ENCODE results near the gene SCAI.
"Not testable (repeated sequence)": the region's sequence is repeated elsewhere in the genome, so short reads cannot be mapped to it uniquely, and the experiment has no call there.

Gene SCAI

GRCh38 chr9:125108541-125108940 is 34.8 kb downstream of the SCAI start:
- in situ Hi-C loops (cut with MboI; ENCODE audit: low sequenced_read_pairs) = not testable (repeated sequence)

- in situ Hi-C loops (cut with MboI; ENCODE audit: low sequenced_read_pairs) = no loop called here
Observed at GRCh38 chr9:125106285-125106893, 36.9 kb downstream of the SCAI start.

- in situ Hi-C loops (cut with MboI; ENCODE audit: low sequenced_read_pairs) = no loop called here
Observed at GRCh38 chr9:125103770-125104460, 39.4 kb downstream of the SCAI start.

GRCh38 chr9:125103021-125103420 is 40.3 kb downstream of the SCAI start:
- in situ Hi-C loops (cut with MboI; ENCODE audit: low sequenced_read_pairs) = no loop called here

- in situ Hi-C loops (cut with MboI; ENCODE audit: low sequenced_read_pairs) = no loop called here
Observed at GRCh38 chr9:125100822-125101221, 42.5 kb downstream of the SCAI start.

- in situ Hi-C loops (cut with MboI; ENCODE audit: low sequenced_read_pairs) = no loop called here
Observed at GRCh38 chr9:125099816-125100215, 43.5 kb downstream of the SCAI start.

GRCh38 chr9:125095821-125096443 is 47.4 kb downstream of the SCAI start:
- in situ Hi-C loops (cut with MboI; ENCODE audit: low sequenced_read_pairs) = no loop called here

- in situ Hi-C loops (cut with MboI; ENCODE audit: low sequenced_read_pairs) = no loop called here
Observed at GRCh38 chr9:125091121-125091520, 52.2 kb downstream of the SCAI start.

- in situ Hi-C loops (cut with MboI; ENCODE audit: low sequenced_read_pairs) = no loop called here
Observed at GRCh38 chr9:125089331-125089730, 54.0 kb downstream of the SCAI start.

- in situ Hi-C loops (cut with MboI; ENCODE audit: low sequenced_read_pairs) = no loop called here
Observed at GRCh38 chr9:125088752-125089151, 54.6 kb downstream of the SCAI start.

- in situ Hi-C loops (cut with MboI; ENCODE audit: low sequenced_read_pairs) = no loop called here
Observed at GRCh38 chr9:125085703-125086477, 57.4 kb downstream of the SCAI start.

- in situ Hi-C loops (cut with MboI; ENCODE audit: low sequenced_read_pairs) = not testable (repeated sequence)
Observed at GRCh38 chr9:125082197-125082596, 61.1 kb downstream of the SCAI start.

- in situ Hi-C loops (cut with MboI; ENCODE audit: low sequenced_read_pairs) = not testable (repeated sequence)
Observed at GRCh38 chr9:125080797-125081196, 62.5 kb downstream of the SCAI start.

- in situ Hi-C loops (cut with MboI; ENCODE audit: low sequenced_read_pairs) = no loop called here
Observed at GRCh38 chr9:125079931-125080330, 63.4 kb downstream of the SCAI start.

- in situ Hi-C loops (cut with MboI; ENCODE audit: low sequenced_read_pairs) = no loop called here
Observed at GRCh38 chr9:125075997-125076396, 67.3 kb downstream of the SCAI start.

- in situ Hi-C loops (cut with MboI; ENCODE audit: low sequenced_read_pairs) = no loop called here
Observed at GRCh38 chr9:125074976-125075375, 68.4 kb downstream of the SCAI start.

- in situ Hi-C loops (cut with MboI; ENCODE audit: low sequenced_read_pairs) = no loop called here
Observed at GRCh38 chr9:125066839-125067619, 76.3 kb downstream of the SCAI start.

GRCh38 chr9:125061391-125061790 is 81.9 kb downstream of the SCAI start:
- in situ Hi-C loops (cut with MboI; ENCODE audit: low sequenced_read_pairs) = no loop called here

GRCh38 chr9:125049212-125050049 is 93.9 kb downstream of the SCAI start:
- in situ Hi-C loops (cut with MboI; ENCODE audit: low sequenced_read_pairs) = no loop called here

- in situ Hi-C loops (cut with MboI; ENCODE audit: low sequenced_read_pairs) = no loop called here
Observed at GRCh38 chr9:125043631-125044030, 99.7 kb downstream of the SCAI start.
